ENCODE results near the gene UNC5A.

The UNC5A gene

GRCh38 chr5:176781638-176782570 lies 28.5 kb upstream of the UNC5A start:
- DNase-seq (ENCODE audit: low read depth in 1 of 2, low spot score in 1 of 2) = no peak

- DNase-seq (ENCODE audit: low read depth in 1 of 2, low spot score in 1 of 2) = no peak
Observed at GRCh38 chr5:176784218-176785165, 25.9 kb upstream of the UNC5A start.

- DNase-seq (ENCODE audit: low read depth in 1 of 2, low spot score in 1 of 2) = no peak
Observed at GRCh38 chr5:176785184-176786145, 24.9 kb upstream of the UNC5A start.

- no peak for DNase-seq (ENCODE audit: low read depth in 1 of 2, low spot score in 1 of 2)
Observed at GRCh38 chr5:176787676-176788075, 22.7 kb upstream of the UNC5A start.

GRCh38 chr5:176788091-176788490 lies 22.3 kb upstream of the UNC5A start:
- DNase-seq (ENCODE audit: low read depth in 1 of 2, low spot score in 1 of 2) = no peak

GRCh38 chr5:176788941-176789872 lies 21.2 kb upstream of the UNC5A start:
- DNase-seq (ENCODE audit: low read depth in 1 of 2, low spot score in 1 of 2) = no peak

GRCh38 chr5:176789873-176790615 lies 20.3 kb upstream of the UNC5A start:
- DNase-seq (ENCODE audit: low read depth in 1 of 2, low spot score in 1 of 2) = no peak

GRCh38 chr5:176790941-176791340 lies 19.4 kb upstream of the UNC5A start:
- no peak for DNase-seq (ENCODE audit: low read depth in 1 of 2, low spot score in 1 of 2)

- no peak for DNase-seq (ENCODE audit: low read depth in 1 of 2, low spot score in 1 of 2)
Observed at GRCh38 chr5:176792655-176793342, 17.6 kb upstream of the UNC5A start.

- no peak for DNase-seq (ENCODE audit: low read depth in 1 of 2, low spot score in 1 of 2)
Observed at GRCh38 chr5:176793343-176793699, 17.0 kb upstream of the UNC5A start.

- no peak for DNase-seq (ENCODE audit: low read depth in 1 of 2, low spot score in 1 of 2)
Observed at GRCh38 chr5:176793736-176794135, 16.6 kb upstream of the UNC5A start.

GRCh38 chr5:176794509-176794908 lies 15.8 kb upstream of the UNC5A start:
- DNase-seq (ENCODE audit: low read depth in 1 of 2, low spot score in 1 of 2) = no peak

GRCh38 chr5:176796411-176796810 lies 13.9 kb upstream of the UNC5A start:
- no peak for DNase-seq (ENCODE audit: low read depth in 1 of 2, low spot score in 1 of 2)

GRCh38 chr5:176796970-176797369 lies 13.4 kb upstream of the UNC5A start:
- no peak for DNase-seq (ENCODE audit: low read depth in 1 of 2, low spot score in 1 of 2)

- DNase-seq (ENCODE audit: low read depth in 1 of 2, low spot score in 1 of 2) = no peak
Observed at GRCh38 chr5:176797456-176798050, 12.8 kb upstream of the UNC5A start.

GRCh38 chr5:176798086-176798876 lies 12.1 kb upstream of the UNC5A start:
- DNase-seq (ENCODE audit: low read depth in 1 of 2, low spot score in 1 of 2) = no peak

GRCh38 chr5:176798949-176799348 lies 11.4 kb upstream of the UNC5A start:
- DNase-seq (ENCODE audit: low read depth in 1 of 2, low spot score in 1 of 2) = no peak

All from activated CD4-positive, alpha-beta T cell treated with anti-CD3 and anti-CD28 coated beads, Interleukin-2, amount 50 U/mL, for 24 hours (primary cell).